Bronchus fibroblast of lung (primary cell): ENCODE data around the gene ESYT3. TPM values are rescaled to one million over a fixed set of nuclear protein-coding genes. Genes with fewer than 3 reads are reported as not detected.

Source experiments
- total RNA-seq: library from RNA; depleted of rRNA; stranded (reverse); fragments of >200 nt; gene quantifications from 2 replicates; pipeline ENCODE4 v1.2.3, GENCODE V29; 2015

ESYT3 gene
- 0.17 TPM in 1 of 2 replicates, not detected in the other for total RNA-seq

GRCh38 chr3:138434276-138434874 lies at the start of gene ESYT3:
Gene ESYT3 (plus strand): TSS chr3:138434616. CDS start chr3:138434799, 183 bp downstream.

Other genes starting within 250 kb of the ESYT3 start
- 36.7 and 39.4 TPM in 2 replicates for gene ARMC8, start 247.3 kb upstream of the ESYT3 start, total RNA-seq
- gene NME9, start 104.8 kb upstream of the ESYT3 start, total RNA-seq = not detected in 2 replicates
- gene MRAS, start 86.0 kb upstream of the ESYT3 start, total RNA-seq = 15.0 and 15.6 TPM in 2 replicates
- gene CEP70, start 159.6 kb downstream of the ESYT3 start, total RNA-seq = 13.4 and 15.0 TPM in 2 replicates
- gene FAIM, start 174.2 kb downstream of the ESYT3 start, total RNA-seq = 11.1 TPM in 2 replicates